ENCODE data around the gene TEK.

The TEK gene

GRCh38 chr9:27179245-27179865 lies 70.3 kb downstream of the TEK start:
- no peak for DNase-seq (ENCODE audit: low read depth in 3 of 3)

- no peak for DNase-seq (ENCODE audit: low read depth in 3 of 3)
Observed at GRCh38 chr9:27181381-27181780, 72.4 kb downstream of the TEK start.

- DNase-seq (ENCODE audit: low read depth in 3 of 3) = no peak
Observed at GRCh38 chr9:27182421-27182820, 73.4 kb downstream of the TEK start.

GRCh38 chr9:27183131-27183530 lies 74.1 kb downstream of the TEK start:
- no peak for DNase-seq (ENCODE audit: low read depth in 3 of 3)

- no peak for DNase-seq (ENCODE audit: low read depth in 3 of 3)
Observed at GRCh38 chr9:27183701-27184100, 74.7 kb downstream of the TEK start.

- no peak for DNase-seq (ENCODE audit: low read depth in 3 of 3)
Observed at GRCh38 chr9:27184556-27185351, 75.7 kb downstream of the TEK start.

- no peak for DNase-seq (ENCODE audit: low read depth in 3 of 3)
Observed at GRCh38 chr9:27188426-27188825, 79.4 kb downstream of the TEK start.

GRCh38 chr9:27189426-27189825 lies 80.4 kb downstream of the TEK start:
- DNase-seq (ENCODE audit: low read depth in 3 of 3) = no peak

GRCh38 chr9:27192291-27192960 lies 83.4 kb downstream of the TEK start:
- DNase-seq (ENCODE audit: low read depth in 3 of 3) = no peak

- no peak for DNase-seq (ENCODE audit: low read depth in 3 of 3)
Observed at GRCh38 chr9:27193886-27194285, 84.9 kb downstream of the TEK start.

- DNase-seq (ENCODE audit: low read depth in 3 of 3) = no peak
Observed at GRCh38 chr9:27194401-27195091, 85.5 kb downstream of the TEK start.

- DNase-seq (ENCODE audit: low read depth in 3 of 3) = no peak
Observed at GRCh38 chr9:27195191-27195590, 86.2 kb downstream of the TEK start.

- no peak for DNase-seq (ENCODE audit: low read depth in 3 of 3)
Observed at GRCh38 chr9:27196383-27196782, 87.4 kb downstream of the TEK start.

GRCh38 chr9:27198190-27198589 lies 89.2 kb downstream of the TEK start:
- no peak for DNase-seq (ENCODE audit: low read depth in 3 of 3)

GRCh38 chr9:27202056-27202455 lies 93.0 kb downstream of the TEK start:
- no peak for DNase-seq (ENCODE audit: low read depth in 3 of 3)

GRCh38 chr9:27203783-27204182 lies 94.8 kb downstream of the TEK start:
- no peak for DNase-seq (ENCODE audit: low read depth in 3 of 3)

GRCh38 chr9:27204578-27204977 lies 95.6 kb downstream of the TEK start:
- DNase-seq (ENCODE audit: low read depth in 3 of 3) = no peak

GRCh38 chr9:27205198-27205597 lies 96.2 kb downstream of the TEK start:
- DNase-seq (ENCODE audit: low read depth in 3 of 3) = no peak

- no peak for DNase-seq (ENCODE audit: low read depth in 3 of 3)
Observed at GRCh38 chr9:27206041-27206440, 97.0 kb downstream of the TEK start.

GRCh38 chr9:27209034-27209433 lies 100.0 kb downstream of the TEK start:
- no peak for DNase-seq (ENCODE audit: low read depth in 3 of 3)

GRCh38 chr9:27210588-27210987 lies 101.6 kb downstream of the TEK start:
- no peak for DNase-seq (ENCODE audit: low read depth in 3 of 3)

GRCh38 chr9:27212191-27212590 lies 103.2 kb downstream of the TEK start:
- no peak for DNase-seq (ENCODE audit: low read depth in 3 of 3)

Measured in stimulated activated CD4-positive, alpha-beta T cell treated with anti-CD3 and anti-CD28 coated beads, TNF-alpha, amount 100 ng/mL, for 24 hours (primary cell).